Liver (tissue), 10 donors: Measurements from ENCODE around the gene ECI1. TPM values are rescaled to one million over a fixed set of nuclear protein-coding genes. Genes with fewer than 3 reads are reported as not detected.

Experiments
- DNase-seq: peaks from one replicate; pipeline ENCODE4 v3.0.0-alpha.2; 2017; ENCODE audit warnings: low spot score
- H3K27ac ChIP-seq, 2 donors: one replicate each; pipeline ENCODE4 v1.7.0; 2013; ENCODE audit warnings: inconsistent platforms in 2 of 2, low read length in 2 of 2, control low read depth in 1 of 2, low read depth in 1 of 2, mild to moderate bottlenecking in 1 of 2
- H3K27me3 ChIP-seq, 4 donors: one replicate each; pipeline versions ENCODE4 v1.6.1 to v1.7.0; 2013; ENCODE audit warnings: low read length in 3 of 4, inconsistent platforms in 1 of 4, mild to moderate bottlenecking in 1 of 4, moderate library complexity in 1 of 4; ENCODE audit not compliant: control insufficient read depth in 4 of 4, insufficient read depth in 4 of 4
- H3K36me3 ChIP-seq, 4 donors: one replicate each; pipeline versions ENCODE4 v1.6.1 to v1.7.0; 2013; ENCODE audit warnings: low read length in 3 of 4, mild to moderate bottlenecking in 3 of 4, low read depth in 1 of 4, moderate library complexity in 1 of 4; ENCODE audit not compliant: control insufficient read depth in 4 of 4, insufficient read depth in 3 of 4
- H3K4me1 ChIP-seq, 4 donors: one replicate each; pipeline versions ENCODE4 v1.6.1 to v1.7.0; 2013; ENCODE audit warnings: low read length in 3 of 4, mild to moderate bottlenecking in 3 of 4, moderate library complexity in 1 of 4; ENCODE audit not compliant: control insufficient read depth in 4 of 4, insufficient read depth in 4 of 4
- H3K4me3 ChIP-seq, 3 donors: one replicate each; pipeline versions ENCODE4 v1.6.1 to v1.7.0; 2013; ENCODE audit warnings: low read length in 3 of 3, control low read depth in 1 of 3, low read depth in 1 of 3, mild to moderate bottlenecking in 1 of 3
- H3K9ac ChIP-seq, 2 donors: one replicate each; pipeline ENCODE4 v1.7.0; 2013; ENCODE audit warnings: low read length in 2 of 2, mild to moderate bottlenecking in 2 of 2, moderate library complexity in 2 of 2, control low read depth in 1 of 2, low read depth in 1 of 2
- H3K9me3 ChIP-seq, 4 donors: one replicate each; pipeline versions ENCODE4 v1.6.1 to v1.7.0; 2013; ENCODE audit warnings: low read length in 3 of 4; ENCODE audit not compliant: control insufficient read depth in 4 of 4
- EGR1 ChIP-seq, 2 donors: IDR thresholded peaks; 2 replicates each; pipeline ENCODE4 v1.6.1; 2016 to 2018; ENCODE audit warnings: antibody characterized with exemption in 2 of 2, low read depth in 2 of 2
- FOXA2 ChIP-seq: IDR thresholded peaks from 2 replicates; pipeline ENCODE4 v1.6.1; 2016; ENCODE audit warnings: antibody characterized with exemption
- HNF4G ChIP-seq: IDR thresholded peaks from 2 replicates; pipeline ENCODE4 v1.6.1; 2016; ENCODE audit warnings: antibody characterized with exemption
- JUND ChIP-seq, 2 donors: IDR thresholded peaks; 2 replicates each; pipeline ENCODE4 v1.6.1; 2016; ENCODE audit warnings: antibody characterized with exemption in 2 of 2
- NR2F2 ChIP-seq: IDR thresholded peaks from 2 replicates; pipeline ENCODE4 v1.6.1; 2016; ENCODE audit warnings: antibody characterized with exemption
- RAD21 ChIP-seq, 2 donors: IDR thresholded peaks; 2 replicates each; pipeline ENCODE4 v1.6.1; 2016; ENCODE audit warnings: antibody characterized with exemption in 2 of 2, mild to moderate bottlenecking in 2 of 2
- SP1 ChIP-seq: IDR thresholded peaks from 2 replicates; pipeline ENCODE4 v1.6.1; 2018; ENCODE audit warnings: antibody characterized with exemption, mild to moderate bottlenecking
- TAF1 ChIP-seq: conservative IDR thresholded peaks from 2 replicates; pipeline ENCODE4 v1.6.1; 2016; ENCODE audit warnings: antibody characterized with exemption, mild to moderate bottlenecking
- YY1 ChIP-seq: IDR thresholded peaks from 2 replicates; pipeline ENCODE4 v1.6.1; 2016; ENCODE audit warnings: antibody characterized with exemption, mild to moderate bottlenecking
- WGBS: extraction: QIAGEN DNeasy Blood & Tissue Kit; methylation state at CpG from one replicate; pipeline ENCODE4 v1.1.7; 2013; 5-methylcytosine and 5-hydroxymethylcytosine counted together
- polyA plus RNA-seq, 2 donors: library from polyadenylated mRNA; stranded (reverse) in 1 of 2; unstranded in 1 of 2; fragments of 200-250 nt in 1 of 2; fragments of >200 nt in 1 of 2; fragmentation: Nextera tagmentation in 1 of 2; extraction: Ambion mirVana in 1 of 2; gene quantifications; one replicate each; pipeline versions ENCODE4 v1.2.1 to v1.2.3, GENCODE V29; 2013 to 2015
- small RNA-seq: library from RNA; depleted of rRNA; stranded (forward); fragments of <200 nt; gene quantifications from one replicate; pipeline ENCODE3, GENCODE V24; 2014
- total RNA-seq, 2 donors: library from RNA; depleted of rRNA; stranded (reverse); fragments of >200 nt; gene quantifications; one replicate each; pipeline ENCODE4 v1.2.3, GENCODE V29; 2014
- TF ChIP-seq, protein P1 (sequence below): IDR thresholded peaks from 2 replicates; pipeline ENCODE4 v1.6.1; 2016; ENCODE audit warnings: antibody characterized with exemption
- TF ChIP-seq, protein P2 (sequence below): IDR thresholded peaks from 2 replicates; pipeline ENCODE4 v1.6.1; 2016; ENCODE audit warnings: antibody characterized with exemption
- TF ChIP-seq, protein P3 (sequence below): IDR thresholded peaks from 2 replicates; pipeline ENCODE4 v1.6.1; 2016; ENCODE audit warnings: antibody characterized with exemption, mild to moderate bottlenecking
- donor health status: healthy.
- donor health status: healthy.
- donor health status: healthy.
- donor health status: healthy.
- donor health status: healthy.

The ECI1 gene
- total and polyA plus RNA-seq, 4 donors: 36.8 to 107 (median 79.5) TPM

DNA sequence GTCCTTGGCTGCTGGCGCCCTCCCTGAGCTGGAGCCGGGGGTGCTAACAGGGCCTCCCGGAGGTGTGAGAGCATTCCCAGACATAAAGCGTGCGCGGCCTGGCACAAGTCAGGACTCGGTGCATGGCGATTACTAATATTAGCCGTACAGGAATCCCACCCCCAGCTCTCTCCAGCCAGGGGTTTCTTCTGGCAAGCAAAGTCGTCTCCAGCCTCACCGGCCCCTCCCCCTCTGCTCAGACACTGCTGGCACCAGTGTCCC lies 60.0 kb downstream of the ECI1 start (continued):
- TF ChIP-seq EGR1 (IDR thresholded peaks at IDR 0.05; ENCODE audit: low read depth in 2 of 2): no peak
- no peak for TF ChIP-seq RAD21 (IDR thresholded peaks at IDR 0.05)

DNA sequence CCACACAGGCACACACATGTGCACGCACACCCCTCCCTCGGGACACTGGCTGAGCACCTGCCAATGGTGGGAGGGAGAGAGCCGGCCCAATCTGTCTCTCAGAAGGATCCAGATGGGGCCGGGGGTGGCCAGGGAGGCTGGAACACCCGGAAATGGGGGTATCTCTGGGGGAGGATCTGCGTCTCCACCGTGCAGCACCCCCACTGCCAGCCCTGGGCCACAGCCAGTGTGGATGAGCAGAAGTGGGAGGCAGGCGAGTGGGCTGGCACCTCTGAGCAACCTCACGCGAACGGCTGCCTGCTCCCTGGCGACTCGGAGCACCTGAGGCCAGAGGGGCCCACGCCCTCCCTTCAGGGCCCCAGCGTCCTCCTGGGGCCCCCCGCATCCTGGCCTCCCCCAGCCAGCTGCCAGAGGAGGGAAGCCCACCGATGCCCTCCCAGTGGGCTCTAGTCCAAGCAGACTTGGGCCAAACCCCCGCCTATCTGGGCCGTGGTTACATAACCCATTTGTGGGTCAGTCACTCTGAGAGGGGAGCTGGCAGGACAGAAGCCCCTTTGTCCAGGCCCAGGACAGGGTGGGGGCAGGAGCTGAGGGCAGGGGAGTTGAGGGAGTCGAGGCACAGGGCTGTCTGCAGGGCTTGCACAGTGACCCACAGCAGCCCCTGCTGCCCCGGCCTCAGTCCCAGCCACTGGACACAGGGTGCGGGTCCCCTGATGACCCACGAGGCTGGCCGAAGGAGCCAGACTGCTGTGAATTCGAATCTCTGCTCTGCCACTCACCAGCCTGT lies 60.5 kb downstream of the ECI1 start:
- no peaks in the 10 kb centered on the region for H3K9me3 ChIP-seq
- H3K4me1 ChIP-seq: peaks cover 0 to 10% (median 2%) of the 10 kb centered on the region in 4 donors
- H3K4me3 ChIP-seq: no peak overlapping the region
- WGBS: 88% methylated on average over 25 of the region's 25 CpGs
- H3K27me3 ChIP-seq: no peaks in the 10 kb centered on the region
- no peak for DNase-seq
- no peak overlapping the region for H3K9ac ChIP-seq
- H3K36me3 ChIP-seq: no peaks in the 10 kb centered on the region
- H3K27ac ChIP-seq: no peak overlapping the region
- TF ChIP-seq HNF4G: no peak
- no peak for TF ChIP-seq EGR1 (IDR thresholded peaks at IDR 0.05; ENCODE audit: low read depth in 2 of 2)

- no peak overlapping the region for H3K4me3 ChIP-seq
- no peak for DNase-seq
- H3K36me3 ChIP-seq: no peaks in the 10 kb centered on the region
- no peak overlapping the region for H3K9ac ChIP-seq
- no peaks in the 10 kb centered on the region for H3K27me3 ChIP-seq
- H3K9me3 ChIP-seq: no peaks in the 10 kb centered on the region
- WGBS: 85% methylated on average over 24 of the region's 24 CpGs
- peaks cover 0 to 2% (median 0%) of the 10 kb centered on the region in 4 donors for H3K4me1 ChIP-seq
- no peak overlapping the region for H3K27ac ChIP-seq
- TF ChIP-seq, protein P1, sequence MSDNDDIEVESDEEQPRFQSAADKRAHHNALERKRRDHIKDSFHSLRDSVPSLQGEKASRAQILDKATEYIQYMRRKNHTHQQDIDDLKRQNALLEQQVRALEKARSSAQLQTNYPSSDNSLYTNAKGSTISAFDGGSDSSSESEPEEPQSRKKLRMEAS: no peak
- TF ChIP-seq FOXA2: no peak
- no peak for TF ChIP-seq EGR1 (IDR thresholded peaks at IDR 0.05; ENCODE audit: low read depth in 2 of 2)
- TF ChIP-seq, protein P2, sequence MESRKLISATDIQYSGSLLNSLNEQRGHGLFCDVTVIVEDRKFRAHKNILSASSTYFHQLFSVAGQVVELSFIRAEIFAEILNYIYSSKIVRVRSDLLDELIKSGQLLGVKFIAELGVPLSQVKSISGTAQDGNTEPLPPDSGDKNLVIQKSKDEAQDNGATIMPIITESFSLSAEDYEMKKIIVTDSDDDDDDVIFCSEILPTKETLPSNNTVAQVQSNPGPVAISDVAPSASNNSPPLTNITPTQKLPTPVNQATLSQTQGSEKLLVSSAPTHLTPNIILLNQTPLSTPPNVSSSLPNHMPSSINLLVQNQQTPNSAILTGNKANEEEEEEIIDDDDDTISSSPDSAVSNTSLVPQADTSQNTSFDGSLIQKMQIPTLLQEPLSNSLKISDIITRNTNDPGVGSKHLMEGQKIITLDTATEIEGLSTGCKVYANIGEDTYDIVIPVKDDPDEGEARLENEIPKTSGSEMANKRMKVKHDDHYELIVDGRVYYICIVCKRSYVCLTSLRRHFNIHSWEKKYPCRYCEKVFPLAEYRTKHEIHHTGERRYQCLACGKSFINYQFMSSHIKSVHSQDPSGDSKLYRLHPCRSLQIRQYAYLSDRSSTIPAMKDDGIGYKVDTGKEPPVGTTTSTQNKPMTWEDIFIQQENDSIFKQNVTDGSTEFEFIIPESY: no peak
- no peak for TF ChIP-seq NR2F2
- no peak for TF ChIP-seq TAF1
- TF ChIP-seq, protein P3, sequence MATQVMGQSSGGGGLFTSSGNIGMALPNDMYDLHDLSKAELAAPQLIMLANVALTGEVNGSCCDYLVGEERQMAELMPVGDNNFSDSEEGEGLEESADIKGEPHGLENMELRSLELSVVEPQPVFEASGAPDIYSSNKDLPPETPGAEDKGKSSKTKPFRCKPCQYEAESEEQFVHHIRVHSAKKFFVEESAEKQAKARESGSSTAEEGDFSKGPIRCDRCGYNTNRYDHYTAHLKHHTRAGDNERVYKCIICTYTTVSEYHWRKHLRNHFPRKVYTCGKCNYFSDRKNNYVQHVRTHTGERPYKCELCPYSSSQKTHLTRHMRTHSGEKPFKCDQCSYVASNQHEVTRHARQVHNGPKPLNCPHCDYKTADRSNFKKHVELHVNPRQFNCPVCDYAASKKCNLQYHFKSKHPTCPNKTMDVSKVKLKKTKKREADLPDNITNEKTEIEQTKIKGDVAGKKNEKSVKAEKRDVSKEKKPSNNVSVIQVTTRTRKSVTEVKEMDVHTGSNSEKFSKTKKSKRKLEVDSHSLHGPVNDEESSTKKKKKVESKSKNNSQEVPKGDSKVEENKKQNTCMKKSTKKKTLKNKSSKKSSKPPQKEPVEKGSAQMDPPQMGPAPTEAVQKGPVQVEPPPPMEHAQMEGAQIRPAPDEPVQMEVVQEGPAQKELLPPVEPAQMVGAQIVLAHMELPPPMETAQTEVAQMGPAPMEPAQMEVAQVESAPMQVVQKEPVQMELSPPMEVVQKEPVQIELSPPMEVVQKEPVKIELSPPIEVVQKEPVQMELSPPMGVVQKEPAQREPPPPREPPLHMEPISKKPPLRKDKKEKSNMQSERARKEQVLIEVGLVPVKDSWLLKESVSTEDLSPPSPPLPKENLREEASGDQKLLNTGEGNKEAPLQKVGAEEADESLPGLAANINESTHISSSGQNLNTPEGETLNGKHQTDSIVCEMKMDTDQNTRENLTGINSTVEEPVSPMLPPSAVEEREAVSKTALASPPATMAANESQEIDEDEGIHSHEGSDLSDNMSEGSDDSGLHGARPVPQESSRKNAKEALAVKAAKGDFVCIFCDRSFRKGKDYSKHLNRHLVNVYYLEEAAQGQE: no peak
- no peak for TF ChIP-seq SP1
- TF ChIP-seq YY1: no peak
- TF ChIP-seq JUND (IDR thresholded peaks at IDR 0.05): no peak
These were observed 61.3 kb downstream of the ECI1 start for GRCh38 chr16:2190002-2190658.

Small RNA genes lying within 50 kb of the gene (small RNA-seq; reads per million reads assigned to genes)
- gene MIR3677 (not detected), gene MIR4717 (not detected)

Other genes starting within 250 kb of the ECI1 start
- 10 to 100 TPM; 12.8 to 19.7 TPM for gene ZNF598, start 241.8 kb downstream of the ECI1 start, total RNA-seq
- 10 to 100 TPM in 1 of 2 donors, 1 to 10 TPM in 1; 2.7 to 28.4 TPM for gene ZNF598, start 241.8 kb downstream of the ECI1 start, polyA plus RNA-seq
- 1 to 10 TPM; 1.3 to 8.4 TPM for gene NPW, start 231.8 kb downstream of the ECI1 start, total RNA-seq
- 10 to 100 TPM in 1 of 2 donors, 1 to 10 TPM in 1; 9.9 to 20.6 TPM for gene NPW, start 231.8 kb downstream of the ECI1 start, polyA plus RNA-seq
- 10 to 100 TPM; 36.6 to 85.8 TPM for gene NHERF2, start 224.7 kb downstream of the ECI1 start, total RNA-seq
- gene NHERF2, start 224.7 kb downstream of the ECI1 start, polyA plus RNA-seq: 100 to 1,000 TPM in 1 of 2 donors, 10 to 100 TPM in 1; 62.4 to 205 TPM
- 10 to 100 TPM; 10.4 to 12.7 TPM for gene NTHL1, start 203.8 kb downstream of the ECI1 start, total RNA-seq
- 100 to 1,000 TPM in 1 of 2 donors, 10 to 100 TPM in 1; 25.4 to 166 TPM for gene NTHL1, start 203.8 kb downstream of the ECI1 start, polyA plus RNA-seq
- 10 to 100 TPM; 28.3 to 51.2 TPM for gene TSC2, start 203.6 kb downstream of the ECI1 start, total RNA-seq
- gene TSC2, start 203.6 kb downstream of the ECI1 start, polyA plus RNA-seq: 10 to 100 TPM; 23.3 to 29.1 TPM
- gene PKD1, start 115.7 kb downstream of the ECI1 start, total RNA-seq: 10 to 100 TPM; 30.6 to 58.4 TPM
- gene PKD1, start 115.7 kb downstream of the ECI1 start, polyA plus RNA-seq: 10 to 100 TPM in 1 of 2 donors, 1 to 10 TPM in 1; 8.0 to 20.6 TPM
- gene RAB26, start 103.0 kb downstream of the ECI1 start, total RNA-seq: 1 to 10 TPM; 1.9 to 3.9 TPM
- 1 to 10 TPM; 2.6 to 3.4 TPM for gene RAB26, start 103.0 kb downstream of the ECI1 start, polyA plus RNA-seq
- 10 to 100 TPM; 33.2 to 34.8 TPM for gene TRAF7, start 95.8 kb downstream of the ECI1 start, total RNA-seq
- gene TRAF7, start 95.8 kb downstream of the ECI1 start, polyA plus RNA-seq: 10 to 100 TPM; 14.7 to 36.6 TPM
- under 1 TPM; under 0.01 to 0.09 TPM for gene CASKIN1, start 55.0 kb downstream of the ECI1 start, total RNA-seq
- gene CASKIN1, start 55.0 kb downstream of the ECI1 start, polyA plus RNA-seq: under 1 TPM in 1 of 2 donors, not detected in 1; 0.17 TPM
- 10 to 100 TPM; 11.1 to 14.4 TPM for gene MLST8, start 46.1 kb downstream of the ECI1 start, total RNA-seq
- 10 to 100 TPM; 26.0 to 26.7 TPM for gene MLST8, start 46.1 kb downstream of the ECI1 start, polyA plus RNA-seq
- gene BRICD5, start 40.7 kb downstream of the ECI1 start, total RNA-seq: 1 to 10 TPM; 1.9 TPM
- under 1 TPM; 0.26 to 0.91 TPM for gene BRICD5, start 40.7 kb downstream of the ECI1 start, polyA plus RNA-seq
- 1 to 10 TPM; 5.8 to 9.9 TPM for gene PGP, start 36.7 kb downstream of the ECI1 start, total RNA-seq
- 1 to 10 TPM; 3.4 to 6.8 TPM for gene PGP, start 36.7 kb downstream of the ECI1 start, polyA plus RNA-seq
- gene E4F1, start 28.0 kb downstream of the ECI1 start, total RNA-seq: 10 to 100 TPM; 16.5 to 19.1 TPM
- gene E4F1, start 28.0 kb downstream of the ECI1 start, polyA plus RNA-seq: 10 to 100 TPM in 1 of 2 donors, 1 to 10 TPM in 1; 4.4 to 11.0 TPM
- gene DNASE1L2, start 15.1 kb downstream of the ECI1 start, total RNA-seq: under 1 TPM; 0.37 to 0.67 TPM
- under 1 TPM; 0.13 to 0.20 TPM for gene DNASE1L2, start 15.1 kb downstream of the ECI1 start, polyA plus RNA-seq
- gene RNPS1, start 16.5 kb upstream of the ECI1 start, total RNA-seq: 10 to 100 TPM; 36.5 to 38.2 TPM
- gene RNPS1, start 16.5 kb upstream of the ECI1 start, polyA plus RNA-seq: 10 to 100 TPM; 31.3 to 36.9 TPM
- gene ABCA3, start 89.1 kb upstream of the ECI1 start, total RNA-seq: 1 to 10 TPM in 1 of 2 donors, under 1 TPM in 1; 0.47 to 1.1 TPM
- 1 to 10 TPM in 1 of 2 donors, under 1 TPM in 1; 0.51 to 1.0 TPM for gene ABCA3, start 89.1 kb upstream of the ECI1 start, polyA plus RNA-seq
- gene CCNF, start 177.9 kb upstream of the ECI1 start, total RNA-seq: 10 to 100 TPM in 1 of 2 donors, 1 to 10 TPM in 1; 1.8 to 46.3 TPM
- gene CCNF, start 177.9 kb upstream of the ECI1 start, polyA plus RNA-seq: 1 to 10 TPM in 1 of 2 donors, under 1 TPM in 1; 0.88 to 1.8 TPM
- gene TEDC2, start 208.5 kb upstream of the ECI1 start, total RNA-seq: 1 to 10 TPM in 1 of 2 donors, under 1 TPM in 1; 0.84 to 6.7 TPM
- gene TEDC2, start 208.5 kb upstream of the ECI1 start, polyA plus RNA-seq: 1 to 10 TPM in 1 of 2 donors, under 1 TPM in 1; 0.71 to 1.3 TPM
- 1 to 10 TPM in 1 of 2 donors, under 1 TPM in 1; 0.19 to 2.3 TPM for gene NTN3, start 219.7 kb upstream of the ECI1 start, total RNA-seq
- gene NTN3, start 219.7 kb upstream of the ECI1 start, polyA plus RNA-seq: under 1 TPM in 1 of 2 donors, not detected in 1; 0.28 TPM
- 10 to 100 TPM; 14.6 to 22.3 TPM for gene TBC1D24, start 223.5 kb upstream of the ECI1 start, total RNA-seq
- 1 to 10 TPM; 8.4 TPM for gene TBC1D24, start 223.5 kb upstream of the ECI1 start, polyA plus RNA-seq